IMR-90 (cell line): ENCODE measurements around the gene SEH1L.

Experiments
- CTCF ChIP-seq: conservative IDR thresholded peaks from 2 replicates; pipeline ENCODE4 v1.5.1; 2012; ENCODE audit warnings: mild to moderate bottlenecking, low read depth, low read length, improper control_type of control experiment
- ELK1 ChIP-seq: fragments of 150-350 bp; IDR thresholded peaks from 2 replicates; pipeline ENCODE4 v1.6.1; 2016; ENCODE audit warnings: low read depth, mild to moderate bottlenecking, low read length, moderate library complexity, borderline replicate concordance
- MAFK ChIP-seq: IDR thresholded peaks from 2 replicates; pipeline ENCODE4 v1.6.1; 2012; ENCODE audit warnings: low read depth, low read length, improper control_type of control experiment
- MAZ ChIP-seq: IDR thresholded peaks from 2 replicates; pipeline ENCODE4 v1.6.1; 2012; ENCODE audit warnings: low read depth, mild to moderate bottlenecking, low read length, improper control_type of control experiment, moderate library complexity, borderline replicate concordance
- MXI1 ChIP-seq: IDR thresholded peaks from 2 replicates; pipeline ENCODE4 v1.6.1; 2012; ENCODE audit warnings: low read depth, mild to moderate bottlenecking, low read length, moderate library complexity, borderline replicate concordance
- NFE2L2 ChIP-seq: fragments of 150-350 bp; IDR thresholded peaks from 2 replicates; pipeline ENCODE4 v1.6.1; 2016; ENCODE audit warnings: low read depth, mild to moderate bottlenecking, low read length
- POLR2A ChIP-seq: IDR thresholded peaks from 2 replicates; pipeline ENCODE4 v1.6.1; 2012; ENCODE audit warnings: mild to moderate bottlenecking, low read depth, low read length
- RAD21 ChIP-seq: IDR thresholded peaks from 2 replicates; pipeline ENCODE4 v1.6.1; 2012; ENCODE audit warnings: low read length, improper control_type of control experiment
- RFX5 ChIP-seq: IDR thresholded peaks from 2 replicates; pipeline ENCODE4 v1.8.0; 2012; ENCODE audit warnings: low read depth, mild to moderate bottlenecking, low read length, moderate library complexity
- SMC3 ChIP-seq: fragments of 150-350 bp; IDR thresholded peaks from 2 replicates; pipeline ENCODE4 v1.6.1; 2016; ENCODE audit warnings: low read depth, mild to moderate bottlenecking, antibody characterized with exemption, low read length, moderate library complexity

GRCh38 chr18:12993439-12993838, 45.6 kb downstream of the SEH1L start:
- no peak for TF ChIP-seq CTCF
- no peak for TF ChIP-seq SMC3
- TF ChIP-seq RAD21, result no peak
- TF ChIP-seq RFX5, result no peak
- TF ChIP-seq MAZ, result no peak
- no peak for TF ChIP-seq POLR2A
- TF ChIP-seq MAFK, result no peak
- no peak for TF ChIP-seq ELK1
- no peak for TF ChIP-seq MXI1
- TF ChIP-seq NFE2L2, result no peak
